Activated CD8-positive, alpha-beta memory T cell treated with anti-CD3 and anti-CD28 coated beads, Interleukin-2, amount 50 U/mL, for 24 hours (primary cell): ENCODE results near the gene TIMP3.

Experiments used
- DNase-seq: peaks from one replicate; pipeline ENCODE4 v3.0.0-alpha.2; 2020; ENCODE audit errors: extremely low read depth

Gene TIMP3

DNA sequence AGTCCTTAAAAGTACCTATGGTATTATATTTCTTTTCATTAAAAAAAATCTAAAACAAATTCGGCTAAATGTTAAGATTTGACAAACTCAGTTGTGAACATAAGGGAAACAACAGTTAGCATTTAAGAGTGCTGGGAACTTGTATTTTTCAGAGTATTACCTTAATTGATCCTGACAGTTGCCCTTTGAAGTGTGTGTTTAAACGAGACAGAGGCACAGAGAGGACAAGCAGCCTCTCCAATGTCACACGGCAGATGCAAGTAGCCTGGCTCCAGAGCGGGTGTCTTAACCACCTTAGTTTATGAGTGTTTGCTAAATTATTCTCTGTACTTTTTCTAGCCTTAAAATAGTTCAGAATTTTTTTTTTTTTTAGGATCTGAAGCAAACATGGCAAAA, 80.9 kb downstream of the TIMP3 start:
- no peak for DNase-seq

DNA sequence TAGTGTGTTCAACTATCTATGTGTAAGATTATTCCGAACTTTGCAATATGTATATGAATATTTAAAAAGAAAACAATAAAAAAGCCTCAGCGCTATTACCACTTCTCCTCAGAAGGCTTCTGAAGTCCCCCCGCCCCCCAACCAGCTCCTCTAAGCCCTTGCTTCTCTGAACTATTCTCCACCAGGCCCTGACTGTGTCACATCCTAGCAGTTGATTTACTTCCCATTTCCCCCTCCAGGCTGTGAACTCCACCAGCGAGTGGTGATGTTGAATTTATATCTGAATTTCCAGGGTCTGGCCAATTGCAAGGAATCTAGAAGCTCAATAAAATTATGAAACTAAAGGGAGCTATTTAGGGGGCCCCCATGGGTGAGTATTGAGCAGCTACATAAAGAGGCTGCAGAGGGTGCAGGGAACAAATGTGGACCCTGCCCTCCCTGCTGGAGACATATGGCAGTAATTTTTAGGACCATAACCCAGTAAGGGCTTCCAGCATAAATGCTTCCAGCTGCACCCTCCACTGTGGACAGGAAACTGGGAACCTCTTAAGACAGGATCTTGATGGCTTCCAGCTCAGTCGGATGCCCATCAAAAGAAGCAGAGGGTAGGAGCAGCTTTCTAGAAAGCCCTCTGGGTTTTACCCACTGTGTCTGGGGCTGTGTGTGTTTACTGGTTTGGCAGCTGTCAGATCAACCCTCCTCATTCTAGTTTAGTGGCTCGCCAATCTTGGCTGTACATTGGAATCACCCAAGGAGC, 81.4 kb downstream of the TIMP3 start:
- DNase-seq, result no peak

DNA sequence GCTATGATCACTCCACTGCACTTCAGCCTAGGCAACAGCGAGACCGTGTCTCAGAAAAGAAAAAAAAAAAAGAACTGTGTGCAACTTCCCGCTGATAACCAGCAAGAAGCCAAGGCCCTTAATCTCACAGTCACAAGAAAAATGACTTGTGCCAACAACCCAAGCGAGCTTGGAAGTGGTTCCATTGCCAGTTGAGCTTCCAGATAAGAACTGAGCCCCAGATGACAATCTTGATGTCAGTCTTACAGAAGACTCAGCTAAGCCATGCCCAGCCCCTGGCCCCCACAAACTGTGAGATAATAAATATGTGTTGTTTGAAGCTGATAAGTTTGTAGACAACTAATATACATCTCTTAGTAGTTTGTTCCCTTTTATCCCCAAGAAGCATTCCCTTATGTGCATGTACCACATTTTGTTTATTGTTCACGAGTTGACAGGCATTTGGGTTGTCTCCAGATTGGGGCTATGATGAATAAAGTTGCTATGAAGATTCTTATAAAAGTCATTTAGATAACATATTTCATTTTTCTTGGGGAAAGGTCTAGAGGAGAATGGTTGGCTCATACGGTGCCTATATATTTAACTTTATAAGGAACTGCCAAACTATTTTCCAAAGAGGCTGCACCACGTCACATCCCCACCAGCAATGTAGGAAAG, 85.9 kb downstream of the TIMP3 start:
- no peak for DNase-seq

DNA sequence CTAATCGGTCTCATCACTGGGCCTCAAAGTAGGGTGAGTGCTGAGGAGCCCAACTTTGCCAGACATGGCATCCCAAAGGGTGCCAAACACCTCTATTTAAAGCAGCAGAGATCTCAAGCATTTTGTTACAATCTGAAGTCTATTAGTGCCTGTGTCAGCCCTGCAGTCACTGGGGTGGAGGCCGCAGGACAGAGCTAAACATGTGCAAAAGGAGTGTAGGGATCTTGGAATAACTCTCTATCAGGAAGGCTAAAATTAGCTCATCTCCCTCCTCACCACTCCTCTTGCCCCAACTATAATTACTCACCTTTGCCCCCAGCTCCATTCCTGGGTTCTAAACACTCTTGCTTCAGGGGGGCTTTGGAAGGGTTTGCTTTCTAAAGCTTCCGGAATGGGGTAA, 87.5 kb downstream of the TIMP3 start:
- DNase-seq, result no peak

DNA sequence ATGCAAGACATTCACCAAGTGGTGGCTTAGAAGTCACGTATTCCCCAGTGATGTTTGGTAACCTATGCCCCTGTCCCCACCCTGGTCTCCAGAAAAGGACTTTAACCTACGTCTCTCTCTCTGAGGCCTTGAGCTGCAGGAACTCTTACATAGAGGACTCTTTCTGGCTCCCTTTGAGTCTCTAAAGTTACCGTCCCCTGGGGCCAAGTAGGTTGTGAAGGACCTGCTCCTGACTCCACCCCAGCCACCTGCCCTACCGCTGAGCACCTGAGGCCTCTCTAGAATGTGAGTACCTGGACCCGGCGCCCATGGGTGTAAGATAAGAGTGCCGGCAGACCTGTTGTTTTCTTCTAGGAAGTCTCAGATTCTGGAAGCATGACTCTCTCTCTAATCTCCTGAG, 95.4 kb downstream of the TIMP3 start:
- DNase-seq, result no peak

DNA sequence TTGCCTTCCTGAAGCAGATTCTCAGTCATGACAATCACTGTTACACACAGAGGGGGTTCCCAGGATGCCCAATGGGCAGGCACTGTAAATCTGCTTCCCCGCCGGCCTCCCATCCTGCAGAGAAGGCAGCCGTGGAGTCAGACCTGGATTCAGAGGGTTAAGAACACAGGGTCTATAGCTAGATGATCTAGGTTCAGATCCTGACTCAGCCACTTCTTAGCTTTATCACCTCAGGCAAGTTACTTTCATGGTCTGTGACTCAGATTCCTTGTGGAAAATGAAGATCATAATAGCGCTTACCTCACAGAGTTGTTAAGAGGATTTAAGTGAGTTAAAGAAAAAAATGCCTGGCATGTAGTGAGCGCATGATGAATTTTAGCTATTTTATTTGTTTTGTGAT, 95.9 kb downstream of the TIMP3 start:
- DNase-seq, result no peak

DNA sequence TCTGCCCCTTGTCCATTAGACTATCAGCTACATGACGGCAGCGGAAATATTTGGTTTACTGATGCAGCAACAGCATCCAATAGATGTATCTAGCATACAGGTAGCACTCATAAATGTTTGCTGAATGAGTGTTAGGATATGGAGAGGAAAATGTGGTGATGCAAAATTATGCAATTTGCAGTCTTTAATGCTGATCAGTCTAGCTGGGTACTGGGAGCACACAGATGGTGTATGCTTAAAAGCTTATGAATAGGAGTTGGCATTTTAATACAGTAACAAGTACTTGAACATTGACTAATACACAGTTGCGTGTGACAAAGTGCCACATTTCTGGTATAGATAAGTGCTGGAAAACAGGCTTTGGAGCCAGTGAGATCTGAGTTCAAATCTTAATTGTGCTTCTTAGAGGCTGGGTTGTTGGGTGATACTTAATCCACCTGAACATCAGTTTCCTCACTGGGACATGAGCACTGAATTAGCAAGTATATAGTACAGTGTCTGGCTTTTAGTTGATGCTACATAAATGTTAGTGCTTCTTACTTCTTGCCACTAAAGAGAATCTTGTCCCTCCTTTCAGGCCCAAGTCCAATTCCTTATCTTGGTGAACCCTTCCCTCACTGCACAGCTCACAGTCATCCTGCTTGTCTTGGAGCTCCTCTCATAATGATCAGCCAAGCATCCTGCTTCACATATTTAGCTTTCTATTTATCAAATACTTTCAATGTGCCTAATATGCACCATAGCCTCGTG, 99.6 kb downstream of the TIMP3 start:
- DNase-seq, result no peak

DNA sequence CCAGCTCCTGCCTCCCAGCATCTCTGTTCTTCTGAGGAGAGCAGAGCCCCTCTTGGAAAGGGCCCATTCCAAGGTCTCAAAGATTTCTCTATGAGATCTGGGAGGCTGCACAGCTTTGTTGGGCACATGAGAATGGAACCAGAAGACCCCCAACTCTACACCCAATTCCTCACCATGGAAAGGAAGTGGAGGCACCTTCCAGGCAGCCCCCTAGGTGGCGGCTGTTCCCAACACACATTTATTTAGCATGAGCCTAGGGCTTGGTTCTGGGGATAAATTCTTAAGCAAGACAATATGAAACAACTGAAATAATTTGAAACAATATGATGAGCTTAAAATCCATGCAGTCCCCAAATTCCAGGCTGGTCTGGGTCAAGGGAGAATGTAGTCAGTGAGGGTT, 100.4 kb downstream of the TIMP3 start:
- no peak for DNase-seq

DNA sequence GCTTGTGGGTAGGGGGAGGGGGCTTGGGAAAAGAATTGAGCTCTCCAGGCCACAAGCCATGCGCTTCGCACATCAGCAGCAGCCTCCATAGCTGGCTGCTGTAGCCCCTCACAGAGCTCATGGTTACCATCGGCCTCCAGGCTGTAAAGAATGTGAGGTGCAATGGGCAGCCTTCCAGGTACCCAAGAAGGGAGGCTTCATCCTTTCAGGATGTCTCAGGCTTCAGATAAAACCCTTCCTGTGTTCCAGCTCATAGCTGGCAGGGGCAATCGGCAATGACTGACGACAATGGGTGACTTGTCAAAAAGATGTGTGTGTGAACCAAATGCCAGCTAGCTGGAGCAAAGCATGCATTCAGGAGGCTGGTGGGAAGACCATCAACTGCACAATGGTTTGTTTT, 102.0 kb downstream of the TIMP3 start:
- DNase-seq, result no peak

DNA sequence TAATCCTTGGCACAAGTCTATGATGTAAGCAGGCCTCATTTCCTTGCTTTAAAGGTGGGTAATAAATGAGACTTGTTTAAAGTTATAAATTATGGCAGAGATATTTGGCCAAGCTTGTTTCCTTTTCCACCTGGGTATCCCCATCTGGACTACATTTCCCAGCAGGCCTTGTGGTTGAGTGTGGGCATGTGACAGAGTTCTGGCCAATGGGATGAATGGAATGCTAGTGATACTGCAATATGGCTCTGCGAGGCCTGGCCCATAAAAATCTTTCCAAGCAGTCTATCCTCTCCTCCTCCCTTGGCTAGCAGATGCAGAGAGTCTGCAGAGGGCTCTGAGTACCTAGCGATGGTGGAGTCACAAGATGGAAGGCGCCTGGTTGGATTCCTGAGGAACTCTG, 102.5 kb downstream of the TIMP3 start:
- no peak for DNase-seq

DNA sequence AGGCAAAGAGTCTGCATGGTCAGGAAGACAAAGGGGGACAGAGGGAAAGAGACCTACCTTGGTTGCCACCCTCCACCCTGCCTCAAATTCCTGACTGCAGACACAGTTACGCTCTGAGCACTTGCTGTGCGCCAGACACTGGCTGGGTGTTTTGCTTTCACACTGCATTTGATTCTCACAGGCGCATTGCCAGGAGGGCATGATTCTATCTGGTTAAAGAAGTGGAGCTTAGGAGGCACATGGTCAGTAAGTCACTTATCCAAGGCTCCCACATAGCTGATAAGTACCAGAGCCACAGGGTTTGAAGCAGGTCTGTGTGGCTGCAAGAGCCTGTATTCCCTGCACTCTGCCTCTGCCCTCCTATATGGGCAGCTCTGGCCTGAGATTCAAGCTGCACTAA, 103.9 kb downstream of the TIMP3 start:
- no peak for DNase-seq

DNA sequence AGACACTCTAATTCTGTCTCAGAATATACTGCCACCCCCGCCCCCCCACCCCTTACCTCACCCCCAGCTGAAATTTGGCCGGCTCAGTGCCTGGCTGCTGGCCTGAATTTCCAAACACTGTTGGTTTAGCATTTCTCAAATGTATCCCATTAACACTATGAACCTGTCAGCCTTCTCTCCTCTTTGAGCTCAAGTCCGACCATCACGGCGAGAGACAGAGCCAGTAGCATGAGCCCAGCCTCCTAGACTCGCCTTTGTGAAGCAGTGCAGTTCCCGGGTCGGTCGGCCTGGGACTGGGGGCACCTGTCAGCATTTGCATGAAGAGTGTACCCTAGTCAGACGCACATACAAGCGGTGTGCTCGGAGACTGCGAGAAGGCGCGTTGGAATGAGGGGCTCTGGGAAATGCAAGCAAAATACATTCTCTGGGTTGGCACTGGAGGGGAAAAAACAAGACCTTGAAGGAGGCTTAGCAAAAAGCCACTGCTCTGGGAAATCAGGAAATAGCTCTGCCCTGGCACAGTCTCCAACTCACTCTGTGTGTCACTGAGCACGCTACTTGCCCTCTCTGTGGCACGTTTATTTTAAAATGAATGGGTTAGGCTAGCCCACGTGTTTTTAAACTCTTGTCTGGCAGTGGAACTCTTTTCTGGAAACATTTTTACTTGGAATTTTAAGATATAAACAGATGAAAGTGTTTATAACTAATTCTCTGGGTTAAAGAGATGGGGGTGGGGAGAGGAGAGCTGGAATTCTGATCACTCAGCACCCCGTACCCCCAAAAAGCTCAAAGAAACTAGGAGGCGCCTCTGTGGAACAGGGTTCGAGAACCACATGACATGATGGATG, 108.3 kb downstream of the TIMP3 start:
- no peak for DNase-seq

DNA sequence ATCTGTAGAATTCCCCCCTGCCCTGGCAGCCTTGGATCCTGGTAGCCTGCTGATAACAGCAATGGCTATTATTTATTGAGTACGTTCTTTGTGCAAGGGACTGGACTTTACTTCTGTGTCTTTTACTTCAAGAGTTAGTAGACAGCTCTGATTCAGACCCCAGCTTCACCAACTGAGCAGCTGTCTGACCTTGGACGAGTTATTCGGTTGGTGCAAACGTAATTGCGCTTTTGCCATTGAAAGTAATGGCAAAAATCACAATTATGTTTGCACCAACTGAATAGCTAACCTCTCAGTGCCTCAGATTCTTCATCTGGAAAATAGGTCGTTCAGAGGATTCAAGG, 108.9 kb downstream of the TIMP3 start:
- no peak for DNase-seq

DNA sequence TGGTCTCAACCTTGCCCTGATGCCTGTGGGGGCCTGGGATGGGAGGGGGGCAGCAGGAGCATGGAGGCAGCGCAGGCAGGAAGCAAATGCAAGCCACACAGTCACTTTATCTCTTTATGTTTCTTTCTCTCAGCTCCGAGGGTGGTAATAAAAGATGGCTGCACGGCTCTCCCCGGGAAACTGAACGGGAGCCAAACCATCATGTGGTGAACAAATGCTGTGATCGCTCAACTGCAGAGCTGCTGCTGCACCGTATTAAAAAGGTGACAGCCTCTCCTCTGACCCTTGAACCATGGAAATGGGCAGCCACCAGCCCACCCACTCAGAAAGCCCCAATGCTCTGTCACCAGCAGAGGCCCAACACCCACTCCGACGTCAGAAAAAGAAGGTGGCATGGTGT, 110.0 kb downstream of the TIMP3 start:
- no peak for DNase-seq
